Measurements from ENCODE around the gene ACSL5. TPM values are rescaled to one million over a fixed set of nuclear protein-coding genes. Genes with fewer than 3 reads are reported as not detected.
A peak's percentile ranks its signal among the peaks of the same experiment; 100 is the strongest.

Gene ACSL5
- polyA plus RNA-seq, 3 donors from 2014 or later, result 63.9 to 86.5 (median 78.4) TPM

DNA sequence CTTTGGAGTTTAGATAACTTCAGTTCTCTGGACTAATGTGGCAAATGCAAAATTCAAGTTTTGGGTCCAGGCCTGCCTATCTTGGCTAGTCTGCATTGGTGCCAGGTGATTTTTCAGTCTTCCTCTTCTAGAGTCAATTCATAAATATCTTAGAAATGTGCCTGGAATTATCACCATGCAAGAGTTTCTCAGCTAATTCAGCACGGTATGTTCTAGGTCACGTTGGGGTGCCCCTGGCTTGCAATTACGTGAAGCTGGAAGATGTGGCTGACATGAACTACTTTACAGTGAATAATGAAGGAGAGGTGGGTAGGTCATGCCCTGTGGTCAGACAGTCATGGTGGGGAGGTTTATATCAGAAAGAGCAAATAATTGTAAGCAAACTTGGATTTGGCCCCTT is 47.8 kb downstream of the ACSL5 start:
- DNase-seq, result no peak
- H3K4me3 Mint-ChIP-seq, result no peak overlapping the region
- H3K9me3 Mint-ChIP-seq, result no peaks in the 10 kb centered on the region
- peaks cover 18 to 42% (median 27%) of the 10 kb centered on the region in 3 donors for H3K36me3 Mint-ChIP-seq
- H3K27ac Mint-ChIP-seq, result peak overlapping the region in 3 of 6 donors; percentile 15 to 64 (median 23)
- no peaks in the 10 kb centered on the region for H3K4me1 Mint-ChIP-seq
- peaks cover 0 to 2% (median 1%) of the 10 kb centered on the region in 3 donors for H3K27me3 Mint-ChIP-seq (ENCODE audit: low read depth in 3 of 3)

DNA sequence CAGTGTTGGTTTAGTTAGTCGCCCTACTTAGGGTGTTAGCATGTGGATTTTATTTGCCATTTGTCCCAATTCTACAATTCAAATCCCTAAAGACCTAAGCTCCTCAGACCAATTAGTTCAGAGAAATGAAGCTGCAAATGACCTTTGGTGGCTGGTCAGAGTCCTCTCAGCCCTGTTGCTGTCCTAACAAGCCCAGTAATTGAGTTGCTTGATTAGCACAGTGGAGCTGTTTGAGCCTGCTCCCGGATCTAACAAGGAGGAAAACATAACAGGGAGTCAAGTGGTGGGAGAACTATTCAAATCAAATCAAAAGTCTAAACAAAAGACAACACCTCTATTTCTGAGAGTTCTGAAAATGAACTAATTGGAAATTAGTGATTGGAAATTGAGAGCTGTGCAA is 50.7 kb downstream of the ACSL5 start:
- no peak for DNase-seq
- no peak overlapping the region for H3K4me3 Mint-ChIP-seq
- peaks cover 21 to 55% (median 34%) of the 10 kb centered on the region in 3 donors for H3K36me3 Mint-ChIP-seq
- peaks cover 0 to 2% (median 1%) of the 10 kb centered on the region in 3 donors for H3K27me3 Mint-ChIP-seq (ENCODE audit: low read depth in 3 of 3)
- no peaks in the 10 kb centered on the region for H3K9me3 Mint-ChIP-seq
- peak overlapping the region in 3 of 6 donors; percentile 13 to 51 (median 35) for H3K27ac Mint-ChIP-seq
- H3K4me1 Mint-ChIP-seq, result peaks cover 6 to 7% of the 10 kb centered on the region in 2 donors

DNA sequence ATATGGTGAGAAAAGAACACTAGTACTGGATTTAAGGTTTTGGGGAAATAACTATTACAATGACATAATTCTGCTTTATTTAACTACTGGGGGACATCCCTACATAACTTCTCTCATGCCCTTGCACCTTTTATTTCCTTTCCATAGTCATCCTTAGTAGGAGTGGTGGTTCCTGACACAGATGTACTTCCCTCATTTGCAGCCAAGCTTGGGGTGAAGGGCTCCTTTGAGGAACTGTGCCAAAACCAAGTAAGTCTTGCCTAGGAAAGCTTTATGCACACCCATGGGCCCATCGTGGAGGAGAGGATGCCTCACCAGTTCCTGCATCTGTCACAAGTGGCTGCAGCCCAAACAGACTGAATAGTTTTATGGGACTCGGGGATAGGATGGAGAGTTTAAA is 52.2 kb downstream of the ACSL5 start:
- Mint-ChIP-seq H3K4me1 (peaks cover 6 to 7% of the 10 kb centered on the region in 2 donors), H3K27ac (peak overlapping the region in 2 of 6 donors; percentile 69 to 80), H3K9me3 (no peaks in the 10 kb centered on the region), H3K36me3 (peaks cover 15 to 57% (median 38%) of the 10 kb centered on the region in 3 donors), H3K4me3 (no peak overlapping the region), H3K27me3 (ENCODE audit: low read depth in 3 of 3) (peaks cover 0 to 2% (median 1%) of the 10 kb centered on the region in 3 donors)
- DNase-seq, result no peak

DNA sequence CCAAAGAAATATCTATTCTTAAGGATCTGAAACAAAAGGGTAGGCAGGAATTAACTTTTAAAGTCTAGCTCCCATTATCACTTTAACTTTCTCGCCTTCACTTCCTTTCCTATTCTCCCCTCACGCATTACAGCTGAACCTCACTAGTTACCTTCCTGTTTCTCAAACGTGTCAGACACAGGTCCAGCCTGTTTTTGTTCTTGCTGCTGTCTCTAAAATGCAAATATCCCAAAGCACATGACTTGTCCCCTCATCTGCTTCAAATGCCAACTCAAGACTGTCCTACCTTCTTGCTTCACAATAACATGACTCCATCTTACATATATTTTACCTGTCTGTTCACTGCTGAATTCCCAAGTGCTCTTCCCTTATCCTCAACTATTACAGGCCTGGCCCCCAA is 55.2 kb downstream of the ACSL5 start:
- Mint-ChIP-seq H3K36me3 (peaks cover 16 to 62% (median 42%) of the 10 kb centered on the region in 3 donors), H3K4me3 (no peak overlapping the region), H3K27ac (peak overlapping the region; percentile 16 to 88 (median 68))

DNA sequence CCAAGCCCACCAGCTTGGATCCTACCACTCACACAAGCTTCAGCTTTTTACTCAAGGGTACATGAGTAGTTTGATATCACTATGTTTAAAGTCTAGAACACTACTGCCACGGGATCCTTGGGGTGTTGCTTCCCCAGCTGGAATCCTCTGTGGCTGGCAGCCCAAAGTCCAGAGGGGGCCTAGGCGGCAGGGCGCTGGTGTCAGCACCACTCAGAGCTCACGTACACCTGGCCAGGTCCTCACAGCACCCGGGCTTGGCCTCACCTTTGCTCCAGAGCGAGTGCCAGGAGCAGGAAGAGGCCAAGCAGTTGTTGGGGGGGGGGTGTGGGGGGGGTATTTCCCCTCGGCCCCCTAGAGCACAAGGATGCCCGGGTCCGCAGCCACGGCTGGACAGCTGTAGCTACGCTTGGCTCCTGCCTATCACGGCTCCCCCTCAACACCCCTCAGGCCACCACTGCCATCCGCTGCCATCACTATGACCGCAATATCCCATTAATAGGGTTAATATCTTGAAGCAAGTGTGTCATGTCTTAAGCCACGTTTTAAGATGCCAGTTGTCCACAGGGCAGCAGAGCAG is 55.8 kb downstream of the ACSL5 start:
- Mint-ChIP-seq H3K9me3 (no peaks in the 10 kb centered on the region), H3K27ac (peak overlapping the region; percentile 16 to 88 (median 68)), H3K4me1 (peaks cover 6 to 7% of the 10 kb centered on the region in 2 donors), H3K27me3 (ENCODE audit: low read depth in 3 of 3) (peaks cover 0 to 1% (median 0%) of the 10 kb centered on the region in 3 donors), H3K4me3 (no peak overlapping the region), H3K36me3 (peaks cover 16 to 61% (median 39%) of the 10 kb centered on the region in 3 donors)
- no peak for DNase-seq

More for the DNA sequence above, 55.2 kb downstream of the ACSL5 start:
- Mint-ChIP-seq H3K4me1 (peaks cover 6 to 7% of the 10 kb centered on the region in 2 donors), H3K9me3 (no peaks in the 10 kb centered on the region), H3K27me3 (ENCODE audit: low read depth in 3 of 3) (peaks cover 0 to 1% (median 0%) of the 10 kb centered on the region in 3 donors)
- no peak for DNase-seq

DNA sequence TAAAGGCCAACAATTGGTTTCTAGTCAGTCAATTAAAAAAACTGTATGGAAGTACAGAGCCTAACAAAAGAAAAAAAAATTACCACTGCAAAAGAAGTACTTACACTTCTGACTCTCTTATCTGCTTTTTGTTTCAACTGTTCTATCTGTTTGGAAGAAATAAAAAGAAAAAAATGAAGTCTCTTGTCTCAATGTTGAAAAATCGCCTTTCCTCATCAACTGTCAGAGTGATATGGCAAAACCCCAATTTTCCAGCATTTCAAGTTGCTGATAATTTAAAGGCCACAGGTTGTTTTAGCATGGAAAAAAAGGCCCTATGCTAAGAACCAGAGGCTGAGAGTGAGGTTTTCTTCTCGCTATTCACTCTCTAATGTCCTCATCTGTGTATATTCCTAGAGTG is 59.2 kb downstream of the ACSL5 start:
- Mint-ChIP-seq H3K4me1 (peaks cover 6 to 7% of the 10 kb centered on the region in 2 donors), H3K4me3 (no peak overlapping the region), H3K27ac (no peak overlapping the region), H3K36me3 (peaks cover 7 to 47% (median 25%) of the 10 kb centered on the region in 3 donors), H3K27me3 (ENCODE audit: low read depth in 3 of 3) (no peaks in the 10 kb centered on the region), H3K9me3 (no peaks in the 10 kb centered on the region)
- DNase-seq, result no peak

DNA sequence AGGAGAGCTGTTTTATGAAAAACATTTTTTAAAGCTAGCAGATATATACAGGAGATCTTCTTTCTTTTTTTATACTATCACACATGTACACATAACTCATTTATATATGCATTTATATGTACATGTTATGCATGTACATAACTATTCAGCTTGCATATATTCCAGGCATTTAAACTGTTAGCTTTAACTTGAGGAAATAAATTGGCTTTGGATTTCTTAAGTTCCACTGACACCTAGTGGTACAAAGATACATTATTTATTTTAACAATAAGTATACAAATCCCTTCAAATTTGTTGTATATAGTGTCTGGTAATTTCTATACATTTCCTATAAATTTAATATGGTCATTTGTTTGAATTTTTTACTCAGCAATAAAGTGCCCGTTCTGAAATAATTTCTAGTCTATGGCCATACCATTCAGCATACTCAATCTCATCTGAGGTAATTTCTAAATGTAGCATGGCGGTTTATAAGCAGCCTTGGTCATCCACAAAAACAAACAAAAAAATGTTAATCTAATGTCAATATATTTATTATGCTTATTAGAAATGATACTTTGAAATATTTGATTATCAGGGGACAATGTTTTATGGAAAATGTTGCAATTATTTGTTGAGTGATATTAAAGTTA is 61.2 kb downstream of the ACSL5 start:
- Mint-ChIP-seq H3K36me3 (peaks cover 7 to 47% (median 24%) of the 10 kb centered on the region in 3 donors), H3K9me3 (no peaks in the 10 kb centered on the region), H3K4me1 (no peaks in the 10 kb centered on the region), H3K27ac (no peak overlapping the region), H3K27me3 (ENCODE audit: low read depth in 3 of 3) (no peaks in the 10 kb centered on the region), H3K4me3 (no peak overlapping the region)
- peak in 2 of 3 donors; percentile 19 to 28 for DNase-seq

DNA sequence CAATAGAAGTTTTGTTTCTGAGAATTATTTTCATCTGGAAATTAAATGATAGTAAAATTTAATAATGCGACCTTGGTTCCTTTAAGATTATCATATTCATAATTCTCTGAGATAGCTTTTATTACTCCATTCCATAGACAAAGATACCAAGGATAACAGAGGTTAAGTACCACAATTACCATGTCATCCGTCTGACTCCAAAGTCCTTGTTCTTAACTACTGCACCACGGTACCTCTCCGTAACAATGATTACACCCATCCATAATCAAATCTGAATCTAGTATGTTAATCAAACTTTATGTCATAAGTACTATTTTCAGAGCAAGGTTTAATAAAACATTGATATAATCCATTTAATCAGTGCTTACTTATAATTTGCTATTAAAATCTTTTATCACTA is 64.4 kb downstream of the ACSL5 start:
- Mint-ChIP-seq H3K4me3 (no peak overlapping the region), H3K27me3 (ENCODE audit: low read depth in 3 of 3) (no peaks in the 10 kb centered on the region), H3K4me1 (peaks cover 0 to 8% of the 10 kb centered on the region in 2 donors), H3K36me3 (peaks cover under 1 to 38% (median 16%) of the 10 kb centered on the region in 3 donors), H3K9me3 (no peaks in the 10 kb centered on the region), H3K27ac (no peak overlapping the region)
- DNase-seq, result no peak

DNA sequence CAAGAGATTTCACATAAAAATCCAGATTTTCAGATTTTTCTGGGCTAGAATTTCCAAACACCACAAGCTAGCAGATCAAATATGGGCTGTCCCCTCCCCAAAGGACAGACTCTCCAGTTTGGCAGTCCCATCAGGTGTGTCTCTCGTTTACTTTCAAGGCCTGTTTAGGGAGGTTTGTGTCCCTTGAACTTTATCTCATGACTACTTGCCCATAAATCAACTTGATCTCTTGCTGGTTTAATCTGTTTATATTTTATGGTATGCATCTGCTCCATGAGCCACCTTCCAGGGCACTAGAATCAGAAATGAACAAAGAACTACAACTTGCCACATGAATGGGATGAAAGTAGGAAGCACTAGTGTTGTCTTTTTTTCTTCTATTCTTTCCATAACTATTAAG is 67.6 kb downstream of the ACSL5 start:
- H3K36me3 Mint-ChIP-seq, result peaks cover 0 to 30% (median 11%) of the 10 kb centered on the region in 3 donors
- peak overlapping the region in 1 of 6 donors; percentile 13 for H3K27ac Mint-ChIP-seq
- H3K4me1 Mint-ChIP-seq, result peaks cover 15 to 35% of the 10 kb centered on the region in 2 donors

DNA sequence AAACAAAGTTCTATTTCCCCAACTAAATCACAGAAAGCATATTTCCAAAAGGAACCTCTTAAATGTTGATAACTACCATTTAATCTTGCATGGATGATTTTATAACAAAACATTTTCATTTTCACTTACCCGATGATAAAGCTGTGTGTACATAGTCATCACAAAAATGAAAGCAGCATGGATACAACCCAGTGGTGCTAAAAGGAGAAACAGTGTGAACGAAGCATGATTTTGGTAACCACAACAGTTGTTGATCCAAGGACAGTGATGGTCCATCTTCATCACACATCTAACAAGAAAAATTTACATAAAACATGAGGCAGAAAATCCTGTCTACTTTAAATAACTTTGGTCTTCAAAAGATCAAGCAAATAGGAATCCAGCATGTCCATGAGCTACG is 68.1 kb downstream of the ACSL5 start:
- Mint-ChIP-seq H3K27me3 (ENCODE audit: low read depth in 3 of 3) (peaks cover 6 to 9% (median 8%) of the 10 kb centered on the region in 3 donors), H3K4me3 (no peak overlapping the region), H3K9me3 (no peaks in the 10 kb centered on the region)

More for the DNA sequence above, 67.6 kb downstream of the ACSL5 start:
- DNase-seq, result no peak
- no peak overlapping the region for H3K4me3 Mint-ChIP-seq
- no peaks in the 10 kb centered on the region for H3K9me3 Mint-ChIP-seq
- H3K27me3 Mint-ChIP-seq (ENCODE audit: low read depth in 3 of 3), result peaks cover 4% of the 10 kb centered on the region in 3 donors

DNA sequence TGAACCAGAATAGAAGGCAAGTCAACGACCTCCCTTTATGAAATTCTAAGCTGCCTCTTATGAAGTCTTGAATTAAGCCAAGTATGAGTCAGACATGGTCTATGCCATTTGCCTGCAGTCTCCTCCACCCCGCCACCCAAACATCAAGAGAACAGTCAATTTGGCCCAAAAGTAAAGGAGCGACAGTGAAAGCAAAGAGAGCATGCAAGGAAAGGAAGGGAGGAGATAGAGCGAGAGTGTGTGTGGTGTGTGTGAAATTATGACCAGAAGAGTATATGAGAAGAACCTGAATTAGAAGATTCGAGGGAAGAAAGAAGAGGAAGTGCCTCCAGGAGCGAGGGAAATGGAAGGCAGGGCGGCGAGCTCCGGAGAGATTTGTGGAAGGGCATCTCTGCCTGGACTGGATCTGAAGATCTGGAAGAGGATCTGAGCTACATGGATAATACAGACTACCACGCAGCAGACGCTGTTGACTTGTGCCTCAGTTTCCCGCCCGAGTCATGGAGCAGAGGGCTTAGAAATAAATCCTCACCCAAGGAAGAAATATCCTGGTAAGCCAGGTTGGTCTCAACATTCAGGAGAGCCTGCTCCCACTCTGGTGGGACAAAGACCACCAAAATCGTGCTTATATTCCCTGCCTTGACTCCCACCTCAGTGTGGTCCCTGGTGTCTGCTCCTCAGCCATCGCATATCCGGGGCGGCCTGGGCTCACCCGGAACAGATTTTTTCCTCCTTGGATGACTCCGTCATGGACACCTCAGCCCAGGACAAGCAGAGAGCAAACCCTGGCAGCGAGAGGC is 72.3 kb downstream of the ACSL5 start:
- peak overlapping the region; percentile 85 to 99 (median 92) for H3K27ac Mint-ChIP-seq
- H3K36me3 Mint-ChIP-seq, result peaks cover 0 to 12% (median 0%) of the 10 kb centered on the region in 3 donors
- peaks cover 45 to 74% of the 10 kb centered on the region in 2 donors for H3K4me1 Mint-ChIP-seq
- peak overlapping the region; percentile 90 to 97 (median 93) for H3K4me3 Mint-ChIP-seq
- no peak for DNase-seq
- H3K27me3 Mint-ChIP-seq (ENCODE audit: low read depth in 3 of 3), result peaks cover 6 to 14% (median 12%) of the 10 kb centered on the region in 3 donors
- no peaks in the 10 kb centered on the region for H3K9me3 Mint-ChIP-seq

More for the DNA sequence above, 68.1 kb downstream of the ACSL5 start:
- Mint-ChIP-seq H3K36me3 (peaks cover 0 to 29% (median 11%) of the 10 kb centered on the region in 3 donors), H3K27ac (no peak overlapping the region), H3K4me1 (peaks cover 20 to 41% of the 10 kb centered on the region in 2 donors)
- DNase-seq, result no peak

DNA sequence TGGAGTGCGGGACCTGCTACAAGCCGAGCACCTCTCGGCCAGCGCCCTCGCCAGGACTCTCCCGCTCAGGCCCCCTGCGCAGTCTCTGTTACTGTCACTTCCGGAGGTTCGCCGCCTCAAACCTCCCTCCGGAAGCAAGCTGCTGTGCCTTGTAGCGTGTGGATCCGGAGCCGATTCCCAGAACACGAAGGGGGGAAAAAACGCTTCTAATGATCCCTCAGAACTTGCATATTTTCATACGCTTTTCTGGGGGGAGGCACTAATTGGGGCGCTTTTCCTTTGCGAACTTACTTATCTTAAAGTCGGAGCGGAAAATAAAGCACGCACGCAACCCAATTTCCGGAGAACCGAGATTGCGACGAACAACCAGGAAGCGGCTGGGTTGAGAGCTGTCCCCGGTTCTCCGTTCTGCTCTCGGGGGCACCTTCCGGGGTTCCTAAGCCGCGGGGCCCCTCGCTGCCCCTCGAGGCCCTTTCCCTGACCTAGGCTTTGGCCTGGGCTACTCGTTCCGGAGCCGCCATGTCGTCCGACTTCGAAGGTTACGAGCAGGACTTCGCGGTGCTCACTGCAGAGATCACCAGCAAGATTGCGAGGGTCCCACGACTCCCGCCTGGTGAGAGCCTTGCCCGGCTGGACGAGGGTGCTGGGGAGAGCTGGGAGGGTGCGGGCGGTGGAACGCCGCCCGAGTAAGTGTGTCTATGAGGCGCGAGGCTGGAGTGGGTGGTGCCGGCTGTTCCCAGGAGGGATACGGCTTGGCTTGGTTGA is 73.1 kb downstream of the ACSL5 start, which contains the start of the genes VTI1A and ZDHHC6:
Gene VTI1A (plus strand): TSS at position 361 of the 765 bp plus-strand sequence. CDS start 159 bp downstream, at position 520.
Gene ZDHHC6 (minus strand): TSS at position 60 of the 765 bp plus-strand sequence. CDS start 1,478 bp downstream, outside the sequence.
- H3K27ac Mint-ChIP-seq, result peak within 1 kb of the TSS; percentile 85 to 99 (median 92)
- peak within 1 kb of the TSS; percentile 90 to 97 (median 93) for H3K4me3 Mint-ChIP-seq
- peaks cover 48 to 73% of the 10 kb centered on the region in 2 donors for H3K4me1 Mint-ChIP-seq
- H3K27me3 Mint-ChIP-seq (ENCODE audit: low read depth in 3 of 3), result peaks cover 6 to 14% (median 12%) of the 10 kb centered on the region in 3 donors
- DNase-seq, result peak; percentile 84 to 87 (median 86)
- peaks cover 0 to 7% (median 0%) of the 10 kb centered on the region in 3 donors for H3K36me3 Mint-ChIP-seq
- no peaks in the 10 kb centered on the region for H3K9me3 Mint-ChIP-seq

DNA sequence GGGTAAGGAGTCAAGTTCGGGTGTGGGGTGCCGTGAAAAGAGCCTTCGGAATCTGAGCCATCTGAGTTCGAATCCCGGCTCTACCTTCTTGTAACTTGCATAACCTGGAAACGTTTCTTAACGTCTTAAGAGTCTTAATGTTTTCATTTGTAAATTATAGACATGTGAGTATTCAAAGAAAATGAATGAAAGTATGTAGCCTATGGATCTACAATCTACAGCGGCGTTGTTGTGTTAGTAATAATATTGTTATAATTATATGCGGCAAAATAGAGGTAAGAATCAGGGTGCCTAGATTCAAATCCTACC is 73.7 kb downstream of the ACSL5 start:
- no peak for DNase-seq
- Mint-ChIP-seq H3K4me1 (peaks cover 48 to 70% of the 10 kb centered on the region in 2 donors), H3K27me3 (ENCODE audit: low read depth in 3 of 3) (peaks cover 6 to 14% (median 12%) of the 10 kb centered on the region in 3 donors), H3K27ac (peak overlapping the region; percentile 85 to 99 (median 92)), H3K9me3 (no peaks in the 10 kb centered on the region), H3K36me3 (peaks cover 0 to 7% (median 0%) of the 10 kb centered on the region in 3 donors), H3K4me3 (peak overlapping the region; percentile 90 to 97 (median 93))
